NCI-H2196 treated with DMSO at 0.1 percent for 48 hours (cell line): ENCODE data around the gene TDRD15.
"Not testable (repeated sequence)": the region's sequence is repeated elsewhere in the genome, so short reads cannot be mapped to it uniquely, and the experiment has no call there.

Source experiments
- DNase-seq: peaks from one replicate; lab custom pipeline; 2025; ENCODE audit not compliant: unreplicated experiment; lab: John Stamatoyannopoulos, UW

TDRD15 gene

DNA sequence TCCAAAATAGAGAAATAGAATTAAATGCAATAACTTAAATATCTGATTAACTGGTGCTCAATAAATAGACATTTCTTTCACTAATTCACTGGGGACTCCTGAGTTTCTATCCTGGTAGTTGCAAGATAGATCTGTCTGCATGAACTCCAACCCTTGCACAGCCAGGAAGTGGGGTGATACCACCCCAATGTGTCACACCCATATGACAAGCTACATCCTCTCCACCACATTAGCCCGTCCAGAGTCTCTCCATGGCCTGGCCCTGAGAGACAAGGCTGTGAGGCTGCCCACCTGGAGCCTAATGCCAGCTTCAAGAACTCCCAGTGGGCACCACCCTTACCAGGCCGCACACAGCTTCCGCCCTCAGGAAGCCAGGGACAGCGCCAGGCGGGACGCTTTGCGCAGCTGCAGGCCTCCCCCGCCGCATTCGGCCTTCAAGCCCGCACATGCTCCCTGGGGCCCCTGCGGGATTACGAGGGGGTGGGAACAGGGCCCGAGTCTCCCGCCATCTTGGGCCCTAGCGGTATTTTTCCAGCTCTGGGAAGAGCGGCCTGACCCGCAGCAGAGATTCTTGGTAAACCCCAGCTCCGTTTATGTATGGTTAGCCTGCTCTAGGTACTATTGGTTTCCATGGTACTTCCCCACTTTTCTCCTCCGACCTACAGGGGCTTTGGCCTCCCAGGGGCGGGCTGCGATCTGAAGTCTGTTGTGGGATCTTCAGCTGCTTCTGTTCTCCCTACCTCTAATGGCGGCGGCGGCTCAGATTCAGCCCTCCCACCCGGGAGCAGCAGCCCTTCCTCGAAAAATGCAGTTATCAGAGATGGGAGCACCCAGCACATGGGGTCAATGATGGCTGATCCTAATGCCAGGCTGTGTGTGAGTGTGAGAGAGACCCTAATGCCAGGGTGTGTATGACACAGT, at the start of gene TDRD15:
Gene TDRD15, plus strand, starts transcription at position 496 of the 921 bp plus-strand sequence. CDS start 13,500 bp downstream, outside the sequence.
- no peak for DNase-seq

DNA sequence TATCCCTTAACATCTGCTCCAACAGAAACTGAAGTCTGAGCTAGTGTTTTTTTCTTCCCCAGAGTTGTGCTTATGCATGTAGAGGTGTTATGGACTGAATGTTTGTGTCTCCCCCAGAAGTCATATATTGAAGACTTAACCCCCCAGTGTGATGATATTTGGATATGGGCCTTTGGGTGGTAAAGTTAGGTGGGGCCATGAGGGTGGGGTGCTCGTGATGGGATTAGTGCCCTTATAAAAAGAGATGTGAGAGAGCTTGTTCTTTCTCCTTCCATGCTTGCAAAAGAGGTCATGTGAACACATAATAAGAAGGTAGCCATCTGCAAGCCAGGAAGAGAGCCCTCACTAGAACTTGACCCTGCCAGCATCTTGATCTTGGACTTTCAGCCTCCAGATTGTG, 45.5 kb upstream of the TDRD15 start:
- DNase-seq: no peak

DNA sequence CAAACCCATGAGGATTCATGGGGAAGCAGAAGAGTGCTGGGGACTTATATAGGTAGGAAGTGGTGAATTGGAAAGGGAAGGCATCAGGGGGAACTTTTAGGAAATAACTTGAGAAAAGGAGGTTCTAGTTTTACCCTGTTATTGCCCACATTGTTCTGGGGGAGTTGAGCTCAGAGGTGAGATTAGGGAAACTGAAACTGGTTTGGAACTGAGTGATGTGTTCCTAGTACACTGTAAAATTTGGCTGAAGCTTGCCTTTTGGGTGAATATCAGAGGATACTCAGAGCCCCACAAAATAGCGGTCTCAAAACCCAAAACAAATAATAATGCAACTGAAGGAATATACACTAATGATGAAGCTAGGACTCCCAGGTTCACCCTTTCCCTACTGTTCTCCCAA, 40.3 kb upstream of the TDRD15 start:
- DNase-seq: no peak

DNA sequence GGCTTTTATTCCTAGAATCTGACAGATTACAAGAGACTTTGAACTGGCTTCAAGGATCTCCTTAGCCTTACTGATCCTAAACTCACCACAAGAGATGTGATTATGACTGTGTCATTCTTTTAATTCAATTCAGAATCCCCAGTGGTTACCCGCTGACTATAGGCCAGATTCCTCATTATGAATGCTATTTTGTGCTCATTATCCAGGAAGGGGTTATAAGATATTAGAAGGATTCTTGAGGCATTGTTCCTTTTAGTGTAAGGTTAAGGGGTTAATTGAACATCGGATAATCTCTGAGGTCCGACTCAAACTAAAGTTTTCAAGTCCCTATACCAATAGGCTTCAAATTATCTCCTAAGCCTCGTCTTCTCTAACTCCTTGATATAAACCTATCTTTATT, 39.4 kb upstream of the TDRD15 start:
- DNase-seq: no peak

DNA sequence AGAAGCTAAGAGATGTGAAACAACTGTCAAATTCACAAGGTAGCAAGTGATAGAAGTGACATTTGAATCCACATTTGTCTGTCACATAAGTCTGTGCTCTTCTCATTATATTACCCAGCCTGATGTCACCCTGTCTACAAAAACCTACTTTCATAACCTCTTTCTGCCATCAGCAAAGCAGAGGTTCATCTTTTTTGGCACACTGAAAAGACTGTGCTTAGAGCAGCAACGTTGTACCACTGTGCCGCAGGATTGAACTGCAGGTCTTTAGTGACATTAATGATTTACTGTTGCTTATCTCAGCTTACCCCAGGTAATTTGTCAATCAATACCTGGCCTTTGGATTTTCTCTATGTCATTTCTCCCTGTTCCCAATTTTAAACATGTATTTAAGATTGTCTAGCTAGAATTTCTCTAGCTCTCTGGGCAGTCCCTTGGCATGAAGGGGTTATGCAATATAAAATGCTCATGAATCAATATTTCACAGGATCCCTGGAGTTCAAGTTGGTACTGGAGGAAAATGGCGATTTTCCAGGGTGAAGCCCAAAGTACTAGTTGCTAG, 31.4 kb upstream of the TDRD15 start:
- DNase-seq: no peak

DNA sequence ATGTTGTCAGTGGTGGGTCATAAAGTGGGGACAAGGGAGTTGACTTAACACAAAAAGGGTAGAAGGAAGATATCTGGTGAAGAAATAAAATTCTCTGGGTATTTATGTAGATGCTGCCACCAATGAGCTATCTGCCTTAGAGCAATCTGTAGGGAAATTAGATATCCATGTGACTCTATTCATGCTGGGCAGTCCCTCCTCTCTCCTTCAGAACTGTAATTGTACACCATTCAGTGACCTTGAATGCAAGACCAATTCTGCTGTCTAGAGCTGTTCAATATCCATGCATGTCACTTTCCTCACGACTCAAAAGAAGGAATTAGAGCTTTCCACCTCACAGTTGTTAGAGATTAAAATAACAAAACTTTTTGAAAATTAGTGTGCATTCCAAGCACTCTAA, 28.6 kb upstream of the TDRD15 start:
- no peak for DNase-seq

DNA sequence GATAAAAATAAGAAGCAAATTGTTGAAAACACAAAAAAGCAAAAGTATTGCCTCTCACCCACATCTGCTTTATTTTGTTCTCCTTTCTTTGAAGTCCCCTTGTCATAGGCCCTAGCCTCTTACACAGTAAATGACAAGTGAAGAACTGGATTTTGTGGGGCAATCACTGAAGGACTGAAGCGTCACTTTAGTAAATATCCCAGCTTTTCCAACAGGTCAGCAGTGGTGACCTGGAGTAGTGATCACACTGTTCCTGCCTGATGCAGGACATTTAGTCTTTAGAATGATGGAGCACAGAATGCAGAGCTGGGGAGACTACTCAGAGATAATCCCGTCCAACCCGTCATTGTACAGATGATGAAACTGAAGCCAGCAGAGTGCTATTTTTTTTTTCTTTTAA, 28.1 kb upstream of the TDRD15 start:
- no peak for DNase-seq

DNA sequence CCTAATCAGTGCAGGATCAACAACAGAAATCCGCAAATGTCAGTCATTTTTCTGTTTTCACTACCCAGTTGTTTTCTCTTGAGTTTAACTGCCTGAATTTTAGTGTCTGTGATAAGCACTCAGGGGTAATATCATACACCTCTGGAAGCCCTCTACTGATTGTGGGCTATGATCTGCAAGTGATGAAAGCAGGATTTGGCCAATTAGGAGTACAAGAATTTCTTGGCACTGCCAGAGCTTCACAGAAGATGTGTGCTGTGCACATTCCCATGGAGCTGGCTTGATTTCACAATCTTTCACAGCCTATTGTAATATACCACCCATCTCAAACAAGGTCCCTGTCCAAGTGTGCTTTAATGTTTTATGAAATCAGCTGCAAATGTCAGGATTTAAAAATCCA, 27.3 kb upstream of the TDRD15 start:
- no peak for DNase-seq

DNA sequence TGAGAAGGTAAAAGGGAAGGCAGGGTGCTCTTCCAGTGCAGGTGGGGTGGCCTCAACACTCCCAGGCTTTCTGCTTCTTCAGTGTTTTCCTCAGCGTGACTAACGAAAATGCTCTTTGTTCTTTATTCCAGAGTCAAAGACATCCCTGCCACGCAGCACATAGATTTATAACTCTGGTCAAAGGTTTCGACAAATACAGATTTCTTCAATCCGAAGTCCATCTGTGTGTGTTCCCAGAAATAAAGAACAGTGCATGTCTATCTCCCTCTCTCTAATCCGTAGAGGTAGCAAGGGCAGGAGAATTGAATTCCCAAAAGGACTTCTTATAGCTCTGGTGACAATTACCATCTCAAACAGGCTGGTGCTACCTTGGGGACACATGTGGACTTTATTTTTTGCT, 26.4 kb upstream of the TDRD15 start:
- DNase-seq: no peak

DNA sequence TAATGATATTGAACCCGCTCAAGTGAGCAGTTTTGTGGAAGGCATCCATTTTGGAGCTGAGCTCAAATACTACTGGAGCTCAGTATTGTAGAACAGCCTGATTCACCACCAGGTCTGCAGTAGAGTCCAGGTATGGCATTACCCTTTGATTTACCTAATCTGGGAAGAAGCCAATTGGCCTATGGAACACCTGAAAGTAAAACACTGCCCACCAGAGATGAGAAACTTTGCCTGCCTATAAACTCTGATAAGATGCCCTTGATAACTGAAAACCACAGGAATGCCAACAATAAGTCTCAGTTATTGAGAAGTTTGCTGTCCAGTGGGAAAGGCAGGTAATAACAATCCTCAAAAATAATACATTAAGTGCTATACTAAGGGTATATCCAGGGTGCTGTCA, 25.5 kb upstream of the TDRD15 start:
- DNase-seq: no peak

DNA sequence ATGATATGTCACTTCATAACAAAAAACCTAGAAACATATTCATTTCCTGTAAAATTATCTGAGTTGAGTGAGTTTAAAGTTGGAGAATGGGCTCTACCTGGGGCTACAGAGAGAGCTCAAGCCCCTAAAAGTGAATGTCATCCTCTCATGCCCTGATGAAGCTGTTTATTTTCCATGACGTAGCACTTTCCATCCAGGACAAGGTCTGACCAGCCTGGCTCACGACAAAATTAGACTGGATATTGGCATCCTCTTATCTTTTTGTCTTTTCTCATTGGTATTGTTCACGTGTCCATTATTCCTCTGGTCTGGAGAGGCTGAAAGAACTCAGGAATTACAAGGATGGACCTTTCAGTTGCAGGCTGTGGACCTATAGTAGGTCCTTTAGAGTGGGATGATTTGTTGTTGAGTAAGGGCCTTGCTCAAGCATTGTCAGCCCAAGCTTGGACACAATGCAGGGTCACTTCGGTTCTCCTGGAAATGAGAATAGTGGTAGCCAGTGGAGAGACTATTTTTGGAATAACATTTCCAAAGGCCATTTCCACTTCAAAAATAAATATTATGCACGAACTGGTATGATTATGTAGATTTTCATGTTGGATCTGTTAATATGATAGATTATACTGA, 24.4 kb upstream of the TDRD15 start:
- no peak for DNase-seq

DNA sequence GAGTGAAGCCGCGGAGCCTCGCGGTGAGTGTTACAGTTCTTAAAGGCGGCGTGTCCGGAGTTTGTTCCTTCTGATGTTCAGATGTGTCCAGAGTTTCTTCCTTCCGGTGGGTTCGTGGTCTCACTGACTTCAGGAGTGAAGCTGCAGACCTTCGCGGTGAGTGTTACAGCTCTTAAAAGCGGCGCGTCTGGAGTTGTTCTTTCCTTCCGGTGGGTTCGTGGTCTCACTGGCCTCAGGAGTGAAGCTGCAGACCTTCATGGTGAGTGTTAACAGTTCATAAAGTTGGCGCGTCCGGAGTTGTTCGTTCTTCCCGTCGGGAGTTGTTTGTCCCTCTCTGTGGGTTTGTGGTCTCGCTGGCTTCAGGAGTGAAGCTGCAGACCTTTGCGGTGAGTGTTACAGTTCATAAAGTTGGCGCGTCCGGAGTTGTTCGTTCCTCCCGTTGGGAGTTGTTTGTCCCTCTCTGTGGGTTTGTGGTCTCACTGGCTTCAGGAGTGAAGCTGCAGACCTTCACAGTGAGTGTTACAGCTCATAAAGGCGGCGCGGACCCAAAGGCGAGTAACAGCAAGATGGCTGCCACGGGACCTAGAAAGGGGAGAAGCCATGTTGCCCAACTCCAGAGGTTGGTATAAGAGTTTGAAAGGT, 22.1 kb upstream of the TDRD15 start:
- DNase-seq: not testable (repeated sequence)

DNA sequence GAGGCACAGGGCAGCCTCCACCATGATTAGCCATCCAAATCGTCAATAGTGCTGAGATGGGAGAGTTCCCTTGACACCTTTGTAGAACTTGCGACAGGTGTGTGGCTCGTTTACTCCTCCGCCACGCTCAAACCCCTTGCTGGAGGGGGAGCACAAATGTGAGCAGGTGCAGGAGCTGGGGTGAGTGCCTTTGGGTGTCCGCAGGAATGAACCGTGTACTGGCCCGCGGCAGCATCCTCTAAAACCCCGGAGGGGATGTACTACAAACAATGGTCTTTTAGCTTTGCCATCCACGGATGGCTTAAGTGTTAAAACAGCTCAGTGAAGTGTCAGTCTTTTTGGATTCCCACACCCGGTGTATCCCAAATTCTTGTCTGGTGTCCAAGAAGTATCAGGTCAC, 21.4 kb upstream of the TDRD15 start:
- no peak for DNase-seq

DNA sequence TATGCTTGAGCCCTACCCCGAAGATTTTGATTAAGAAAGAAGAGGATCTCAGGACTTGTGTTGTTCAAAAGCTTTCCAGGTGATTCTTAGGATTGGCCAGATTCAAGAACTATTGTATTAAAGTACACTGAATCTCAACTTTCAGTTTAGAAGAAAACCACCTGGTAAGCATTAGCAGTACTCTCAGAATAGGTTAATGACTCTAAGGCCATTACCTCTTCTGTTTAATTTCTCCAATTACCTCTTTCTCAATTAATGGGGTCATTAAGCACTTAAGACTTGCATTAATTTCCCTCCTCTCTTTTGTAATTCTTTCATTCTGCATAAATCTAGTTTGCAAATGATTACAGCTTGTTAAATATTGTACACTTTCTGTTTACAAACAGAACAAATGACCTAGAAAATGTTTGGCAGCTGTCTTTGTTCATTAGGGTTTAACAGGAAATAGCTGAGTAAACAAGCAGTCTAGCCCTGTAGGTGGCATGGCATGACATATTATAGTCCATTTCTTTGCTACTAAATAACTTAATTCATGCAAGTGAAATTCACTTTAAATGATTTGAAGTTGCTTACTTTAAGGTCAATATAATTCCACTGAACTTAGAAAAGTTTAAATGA, 20.4 kb upstream of the TDRD15 start:
- no peak for DNase-seq

DNA sequence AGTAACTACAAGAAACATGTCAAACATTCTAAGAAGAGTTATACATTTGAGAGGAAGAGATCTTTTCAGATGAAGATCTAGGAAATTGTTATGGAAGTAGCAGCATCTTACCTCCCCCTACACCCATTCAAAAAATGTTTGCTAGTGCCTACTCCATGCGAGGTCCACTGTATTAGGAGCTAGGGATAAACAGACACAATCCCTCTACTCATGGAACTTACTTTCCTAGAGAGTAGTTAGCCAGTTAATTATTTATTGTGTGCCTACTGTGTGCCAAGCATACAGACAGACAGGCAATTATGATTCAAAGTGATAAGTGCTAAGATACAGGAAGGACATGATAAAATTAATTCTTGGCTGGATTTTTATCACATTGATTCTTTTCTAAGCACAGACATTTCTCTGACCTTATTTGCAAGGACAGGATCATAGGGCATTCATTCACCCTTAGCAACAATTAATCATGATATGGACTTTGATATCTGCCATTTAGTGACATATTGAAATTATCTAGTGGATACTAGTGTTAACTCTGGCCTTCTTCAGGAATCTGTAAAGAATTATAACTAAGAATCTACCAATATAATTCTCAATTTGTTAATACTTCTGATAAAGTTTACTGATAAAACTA, 19.6 kb upstream of the TDRD15 start:
- no peak for DNase-seq

DNA sequence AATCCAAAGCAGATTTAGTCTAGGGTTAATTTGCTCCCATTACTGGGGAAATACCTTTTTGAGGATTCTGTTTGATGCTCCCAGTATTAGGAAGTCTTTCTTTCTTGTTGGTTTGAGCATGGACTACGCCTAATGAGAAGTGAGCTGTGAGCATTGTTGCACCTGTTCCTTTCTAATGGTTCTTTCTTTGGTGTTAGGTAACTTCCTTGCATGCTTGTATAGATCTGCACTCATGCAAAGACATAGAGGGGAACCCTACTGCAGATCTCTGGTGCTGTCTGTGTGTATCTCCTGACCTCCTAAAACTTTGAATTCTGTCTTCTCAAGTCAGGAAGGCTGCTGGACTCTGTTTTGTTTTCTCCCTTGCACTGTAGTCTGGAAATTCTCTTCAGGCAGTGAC, 12.8 kb upstream of the TDRD15 start:
- no peak for DNase-seq

DNA sequence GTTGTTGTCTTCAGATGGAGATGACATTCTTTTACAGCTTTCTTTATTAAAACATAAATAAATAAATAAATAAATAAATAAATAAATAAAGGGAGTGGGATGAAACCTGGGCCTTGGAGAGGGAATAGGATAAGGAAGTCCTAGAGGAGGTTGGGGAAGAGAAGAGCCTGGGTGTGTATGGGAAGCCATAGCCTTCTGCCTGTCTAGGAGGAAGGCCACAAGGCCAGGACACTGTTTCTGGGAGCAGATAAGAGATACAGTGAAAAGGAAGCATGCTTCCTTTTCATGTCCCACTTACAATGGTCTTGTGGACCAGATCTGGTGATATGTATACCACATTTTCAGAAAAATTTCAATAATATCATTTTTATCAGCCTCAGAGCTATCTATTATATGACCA, 6.1 kb upstream of the TDRD15 start:
- DNase-seq: no peak

DNA sequence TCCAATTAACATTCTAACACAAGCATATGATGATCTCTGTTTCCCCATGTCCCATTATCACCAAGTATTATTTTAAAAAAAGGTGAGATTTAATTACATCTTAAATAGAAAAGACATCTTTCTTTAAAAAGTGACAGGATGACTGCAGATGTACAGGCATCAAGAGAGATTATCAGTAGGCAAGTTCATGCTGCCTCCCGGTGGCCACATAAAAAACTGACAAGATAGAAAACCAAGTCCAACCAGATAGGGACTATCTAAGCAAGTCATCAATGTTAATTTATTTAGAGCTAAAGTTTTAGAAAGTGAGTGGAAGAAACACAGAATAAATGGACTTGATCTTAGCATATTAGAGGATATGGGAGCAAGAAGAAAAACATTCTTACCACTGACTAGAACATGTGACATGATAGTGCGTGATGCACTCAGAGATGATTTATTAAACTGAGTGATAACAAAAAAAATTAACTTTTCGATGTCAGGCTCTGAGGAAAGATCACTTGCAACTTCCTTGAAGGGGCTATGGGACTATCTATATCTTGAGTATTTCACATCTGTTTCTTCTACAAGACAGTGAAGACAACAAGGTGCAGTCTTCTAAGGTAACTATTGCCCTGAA, 5.4 kb upstream of the TDRD15 start:
- DNase-seq: no peak

DNA sequence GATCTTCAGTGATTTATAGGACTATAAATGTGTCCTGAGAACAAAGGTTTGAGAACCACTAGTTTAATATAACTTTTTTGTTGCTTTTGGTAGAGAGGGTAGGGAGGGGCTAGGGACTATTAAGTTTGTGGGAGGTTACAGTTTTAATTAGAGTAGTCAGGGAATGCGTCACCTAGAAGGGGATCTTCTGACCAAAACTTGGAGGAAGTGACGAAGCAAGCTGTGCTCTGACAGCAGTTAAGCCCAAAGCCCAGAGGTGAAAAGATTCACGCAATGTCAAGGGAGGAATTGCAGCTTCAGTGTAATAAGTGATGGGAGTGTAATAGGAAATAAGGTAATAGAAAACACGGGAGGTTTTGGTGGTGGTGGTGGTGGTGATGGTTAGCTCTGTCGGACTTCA, 8.1 kb downstream of the TDRD15 start:
- DNase-seq: no peak

DNA sequence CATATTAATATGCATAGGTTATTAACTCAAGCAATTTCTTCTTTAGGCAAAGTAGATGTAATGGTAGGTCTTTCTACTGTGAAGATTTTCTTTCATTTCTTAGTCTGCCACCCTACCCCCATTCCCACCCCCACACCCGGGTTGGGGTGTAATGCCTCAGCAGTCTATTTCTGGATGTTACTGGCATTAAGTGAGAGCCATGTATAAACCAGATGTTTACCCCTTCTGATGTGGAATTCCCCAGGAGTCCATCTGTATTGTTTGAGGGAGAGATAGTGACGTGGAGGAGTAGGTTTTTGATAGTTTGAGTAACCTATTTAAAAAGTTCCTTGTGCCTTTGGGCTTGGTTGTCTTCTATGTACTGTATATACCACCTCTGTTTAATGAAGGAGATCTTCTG, 11.8 kb downstream of the TDRD15 start:
- no peak for DNase-seq
